NCI-H446 treated with DMSO at 0.1 percent for 48 hours (cell line): ENCODE results near the gene COL4A2.
"Not testable (repeated sequence)": the region's sequence is repeated elsewhere in the genome, so short reads cannot be mapped to it uniquely, and the experiment has no call there.

Source experiments
- DNase-seq: peaks from one replicate; lab custom pipeline; 2025; lab: John Stamatoyannopoulos, UW

Gene COL4A2

DNA sequence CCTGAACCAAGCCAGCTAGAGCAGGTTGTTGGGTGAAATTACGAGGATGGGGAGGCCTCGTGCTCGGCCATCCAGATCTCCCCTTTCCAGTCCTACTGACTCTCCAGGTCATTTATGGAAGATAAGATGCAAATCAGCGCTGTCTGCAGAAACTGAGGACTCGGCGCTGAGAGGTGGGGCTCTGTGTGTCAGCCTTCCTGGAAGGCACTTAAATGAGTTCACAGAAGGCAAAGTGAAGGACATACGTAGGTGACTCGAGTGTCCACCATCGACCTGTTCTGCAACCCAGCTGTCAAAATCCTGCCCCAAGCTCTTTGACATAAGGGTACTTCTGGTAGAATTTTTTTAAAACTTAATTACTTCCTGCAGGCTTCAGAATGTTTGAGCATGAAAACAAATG, 168.0 kb downstream of the COL4A2 start:
- no peak for DNase-seq

DNA sequence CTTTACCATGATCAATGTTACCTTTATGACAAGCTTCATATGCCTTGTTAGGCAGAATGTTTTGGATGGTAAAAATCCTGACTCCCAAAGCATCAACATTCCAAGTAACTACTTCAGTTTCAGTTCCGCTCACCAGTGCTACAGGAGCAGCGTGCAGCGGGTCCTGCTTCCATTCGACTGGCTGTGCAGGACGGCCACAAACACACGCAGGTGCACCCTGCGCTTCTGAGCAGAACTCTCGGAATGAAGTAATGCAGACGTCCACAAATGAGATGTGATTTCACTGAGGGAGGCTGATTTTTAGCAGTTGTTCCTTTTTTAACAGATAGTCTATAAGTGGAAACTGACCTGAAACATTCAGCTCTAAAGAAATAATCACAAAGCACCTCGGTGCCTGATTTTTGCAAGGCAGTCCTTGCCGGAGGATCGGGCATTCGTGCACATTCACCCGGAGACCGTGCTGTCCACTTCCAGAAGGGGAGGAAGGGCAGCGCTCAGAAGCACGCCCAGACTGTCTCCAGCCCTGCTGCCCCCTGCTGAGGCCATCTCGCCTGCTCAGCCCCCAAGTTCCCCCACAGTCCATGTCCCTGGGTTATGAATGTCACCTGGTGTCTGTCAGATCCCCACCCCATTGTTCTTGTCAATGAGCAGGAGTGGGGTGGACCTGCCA, 168.6 kb downstream of the COL4A2 start:
- no peak for DNase-seq

- no peak for DNase-seq
Observed at GRCh38 chr13:110476220-110476617, 169.1 kb downstream of the COL4A2 start.

GRCh38 chr13:110477706-110478245, 170.7 kb downstream of the COL4A2 start:
- no peak for DNase-seq

- DNase-seq = no peak
Observed at GRCh38 chr13:110478405-110479214, 171.5 kb downstream of the COL4A2 start.

DNA sequence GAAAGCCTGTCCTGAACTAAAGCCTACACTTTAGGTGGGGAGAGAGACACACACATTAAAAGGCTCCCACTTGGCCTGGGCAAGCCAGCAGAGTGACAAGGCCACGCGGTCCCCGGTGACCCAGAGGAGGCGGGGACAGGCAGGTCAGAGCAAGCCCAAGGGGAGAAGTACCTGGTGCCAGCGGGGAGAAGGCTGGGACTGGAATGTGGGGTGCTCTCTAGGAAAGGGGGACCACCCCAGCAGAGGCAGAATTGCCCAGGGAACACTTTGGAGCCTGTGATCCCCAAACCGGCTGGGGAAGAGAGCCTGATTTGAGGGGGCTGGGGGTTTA, 172.1 kb downstream of the COL4A2 start:
- DNase-seq = no peak

GRCh38 chr13:110479648-110480047, 172.6 kb downstream of the COL4A2 start:
- no peak for DNase-seq

DNA sequence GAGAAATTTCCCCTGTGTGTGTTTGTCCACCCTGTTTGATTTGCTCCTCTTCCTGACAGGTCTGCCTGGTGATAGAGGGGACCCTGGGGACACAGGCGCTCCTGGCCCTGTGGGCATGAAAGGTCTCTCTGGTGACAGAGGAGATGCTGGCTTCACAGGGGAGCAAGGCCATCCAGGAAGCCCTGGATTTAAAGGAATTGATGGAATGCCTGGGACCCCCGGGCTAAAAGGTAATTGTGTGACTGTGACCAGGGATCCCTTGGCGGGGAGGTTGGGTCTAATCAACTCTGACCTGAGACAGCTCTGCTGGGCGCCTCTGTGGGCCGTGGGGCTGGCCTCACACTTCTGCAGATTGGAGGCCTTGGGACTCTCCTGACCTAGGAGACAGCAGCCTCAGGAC, 173.1 kb downstream of the COL4A2 start:
- DNase-seq = no peak

- DNase-seq = no peak
Observed at GRCh38 chr13:110483386-110483968, 176.4 kb downstream of the COL4A2 start.

GRCh38 chr13:110484290-110485048, 177.4 kb downstream of the COL4A2 start:
- DNase-seq = no peak

DNA sequence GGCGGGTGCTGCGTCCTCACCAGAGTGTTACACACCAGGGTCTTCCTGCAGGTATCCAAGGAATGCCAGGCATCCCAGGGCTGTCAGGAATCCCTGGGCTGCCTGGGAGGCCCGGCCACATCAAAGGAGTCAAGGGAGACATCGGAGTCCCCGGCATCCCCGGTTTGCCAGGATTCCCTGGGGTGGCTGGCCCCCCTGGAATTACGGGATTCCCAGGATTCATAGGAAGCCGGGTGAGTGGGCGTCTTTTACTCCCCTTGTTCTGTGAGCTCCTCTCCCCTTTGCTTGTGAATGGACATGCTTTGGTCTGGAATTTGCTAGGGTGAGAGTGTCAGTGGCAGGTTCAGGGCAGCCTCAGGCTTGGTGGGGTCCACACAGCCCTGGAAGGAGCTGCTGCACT, 178.5 kb downstream of the COL4A2 start:
- DNase-seq = no peak

GRCh38 chr13:110486061-110486715, 179.1 kb downstream of the COL4A2 start:
- no peak for DNase-seq

GRCh38 chr13:110486880-110487279, 179.8 kb downstream of the COL4A2 start:
- DNase-seq = not testable (repeated sequence)

- no peak for DNase-seq
Observed at GRCh38 chr13:110490009-110490770, 183.1 kb downstream of the COL4A2 start.

GRCh38 chr13:110491869-110492678, 185.0 kb downstream of the COL4A2 start:
- no peak for DNase-seq

GRCh38 chr13:110492679-110493593, 185.9 kb downstream of the COL4A2 start:
- DNase-seq = no peak

GRCh38 chr13:110493613-110494012, 186.5 kb downstream of the COL4A2 start:
- no peak for DNase-seq

DNA sequence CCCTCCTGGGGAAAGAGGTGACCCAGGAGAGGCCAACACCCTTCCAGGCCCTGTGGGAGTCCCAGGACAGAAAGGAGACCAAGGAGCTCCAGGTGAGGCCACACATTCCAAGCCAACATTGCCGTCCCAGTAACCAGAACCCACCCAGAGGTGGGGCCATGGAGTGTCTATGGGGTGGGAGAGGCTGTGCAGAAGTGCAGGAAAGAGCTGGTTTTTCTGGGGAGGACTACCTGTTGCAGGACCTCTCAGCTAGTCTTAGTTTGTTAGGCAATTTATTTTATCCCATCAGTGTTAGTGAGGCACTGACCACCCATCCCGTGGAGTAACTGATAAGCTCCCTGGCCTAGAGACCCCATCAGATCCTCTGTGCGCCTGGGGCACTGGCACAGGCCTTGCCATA, 188.3 kb downstream of the COL4A2 start:
- DNase-seq = no peak

DNA sequence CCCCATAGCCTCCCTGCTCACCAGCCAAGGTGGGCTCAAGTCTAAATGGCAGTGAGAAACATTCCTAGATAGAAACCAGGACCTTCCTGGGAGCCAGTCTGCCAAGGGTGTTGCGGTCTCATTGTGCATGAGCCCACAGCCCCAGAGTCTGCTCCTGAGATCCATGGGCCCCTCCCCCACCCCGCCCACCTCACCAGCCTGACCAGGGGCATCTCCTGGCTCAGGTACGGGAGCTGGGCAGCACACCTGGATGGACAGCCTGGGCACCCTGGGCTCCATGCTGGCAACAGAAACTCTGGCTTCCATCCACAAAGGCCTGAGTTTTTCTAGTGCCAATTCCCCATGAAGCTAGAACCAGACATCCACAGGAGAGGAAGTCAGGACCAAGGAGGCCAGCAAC, 188.8 kb downstream of the COL4A2 start:
- DNase-seq = no peak
